ENCODE data around the gene CCDC69.
"Not testable (repeated sequence)": the region's sequence is repeated elsewhere in the genome, so short reads cannot be mapped to it uniquely, and the experiment has no call there.

The CCDC69 gene

DNA sequence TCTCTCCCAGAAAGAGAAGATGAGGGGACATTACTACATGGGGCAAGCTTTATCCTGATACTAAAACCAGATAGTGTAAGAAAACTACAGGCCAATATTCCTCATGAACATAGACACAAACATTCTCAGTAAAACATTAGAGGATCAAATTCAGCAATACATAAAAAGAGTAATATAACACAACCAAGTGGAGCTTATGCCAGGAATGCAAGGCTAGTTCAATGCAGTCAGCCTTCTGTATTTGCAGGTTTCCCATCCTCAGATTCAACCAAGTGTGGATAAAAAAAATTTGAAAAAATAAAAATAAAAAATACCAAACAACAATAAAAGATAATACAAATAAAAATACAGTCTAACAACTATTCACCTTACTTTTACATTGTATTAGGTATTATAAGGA is 31.3 kb downstream of the CCDC69 start:
- DNase-seq (ENCODE audit: low read depth in 2 of 2), result no peak

DNA sequence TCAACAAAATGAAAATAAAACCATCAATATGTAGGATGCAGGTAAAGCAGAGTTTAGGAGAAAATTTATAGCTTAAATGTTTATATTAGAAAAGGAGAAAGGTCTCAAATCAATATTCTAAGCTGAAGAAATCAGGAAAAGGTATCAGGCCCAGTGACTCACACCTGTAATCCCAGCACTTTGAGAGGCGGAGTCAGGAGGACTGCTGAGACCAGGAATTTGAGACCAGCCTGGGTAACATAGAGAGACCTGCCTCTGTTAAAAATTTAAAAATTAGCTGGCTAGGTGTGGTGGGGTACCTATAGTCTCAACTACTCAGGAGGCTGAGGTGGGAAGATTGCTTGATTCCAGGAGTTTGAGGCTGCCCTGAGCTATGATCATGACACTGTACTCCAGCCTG is 32.2 kb downstream of the CCDC69 start:
- no peak for DNase-seq (ENCODE audit: low read depth in 2 of 2)

DNA sequence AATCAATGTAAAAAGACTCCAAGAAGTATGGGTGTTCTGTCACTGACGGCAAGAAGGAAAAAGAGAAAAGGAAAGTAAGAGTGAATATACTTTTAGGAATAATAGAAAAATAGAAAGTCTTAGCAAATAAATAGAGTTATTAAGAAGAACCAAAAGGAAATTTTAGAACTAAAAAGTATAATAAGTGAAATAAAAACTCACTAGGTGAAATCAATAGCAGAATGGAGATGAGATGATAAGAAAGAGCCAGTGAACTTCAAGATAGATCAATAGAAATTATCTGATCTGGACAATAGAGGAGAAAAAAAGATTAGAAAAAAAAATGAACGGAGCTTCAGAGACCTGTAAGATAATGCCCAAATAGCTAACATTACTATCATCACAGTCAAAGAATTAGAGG is 34.7 kb downstream of the CCDC69 start:
- no peak for DNase-seq (ENCODE audit: low read depth in 2 of 2)

DNA sequence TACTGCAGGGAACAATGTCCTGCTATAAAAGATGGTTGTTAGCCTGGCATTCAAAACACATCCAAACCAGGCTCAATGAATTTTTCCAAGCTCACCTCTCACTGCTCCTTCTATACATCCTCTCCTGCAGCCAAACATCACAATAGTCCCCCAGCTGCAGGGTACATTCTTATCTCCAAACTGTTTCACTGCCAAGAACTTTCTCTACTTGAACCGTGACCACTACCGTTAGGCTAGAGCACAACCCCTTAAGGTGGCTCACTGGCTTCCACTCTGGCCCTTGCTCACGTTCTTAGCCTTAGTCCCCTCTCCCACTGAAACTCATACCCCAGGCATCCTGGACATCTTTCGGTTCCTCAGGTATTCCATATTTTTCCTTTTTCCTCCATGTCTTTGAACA is 37.4 kb downstream of the CCDC69 start:
- DNase-seq (ENCODE audit: low read depth in 2 of 2), result no peak

DNA sequence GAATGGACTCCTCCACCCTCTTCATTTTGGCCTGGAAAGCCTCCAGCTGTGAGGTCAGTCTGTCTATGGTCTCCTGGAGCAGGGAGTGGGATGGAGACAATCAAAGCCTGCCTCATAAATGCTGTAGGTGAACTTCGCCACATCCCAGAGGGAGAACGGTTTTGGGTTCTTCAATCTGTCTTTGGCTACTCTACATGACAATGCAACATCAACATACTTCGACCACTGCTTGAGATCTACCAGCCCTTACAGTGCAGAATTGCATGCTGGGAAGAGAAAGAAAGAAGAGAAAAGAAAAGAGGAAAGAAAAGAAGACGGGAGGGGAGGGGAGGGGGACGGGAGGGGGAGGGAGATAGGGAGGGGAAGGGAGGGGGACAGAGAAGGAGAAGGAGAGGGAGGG is 37.8 kb downstream of the CCDC69 start:
- no peak for DNase-seq (ENCODE audit: low read depth in 2 of 2)

DNA sequence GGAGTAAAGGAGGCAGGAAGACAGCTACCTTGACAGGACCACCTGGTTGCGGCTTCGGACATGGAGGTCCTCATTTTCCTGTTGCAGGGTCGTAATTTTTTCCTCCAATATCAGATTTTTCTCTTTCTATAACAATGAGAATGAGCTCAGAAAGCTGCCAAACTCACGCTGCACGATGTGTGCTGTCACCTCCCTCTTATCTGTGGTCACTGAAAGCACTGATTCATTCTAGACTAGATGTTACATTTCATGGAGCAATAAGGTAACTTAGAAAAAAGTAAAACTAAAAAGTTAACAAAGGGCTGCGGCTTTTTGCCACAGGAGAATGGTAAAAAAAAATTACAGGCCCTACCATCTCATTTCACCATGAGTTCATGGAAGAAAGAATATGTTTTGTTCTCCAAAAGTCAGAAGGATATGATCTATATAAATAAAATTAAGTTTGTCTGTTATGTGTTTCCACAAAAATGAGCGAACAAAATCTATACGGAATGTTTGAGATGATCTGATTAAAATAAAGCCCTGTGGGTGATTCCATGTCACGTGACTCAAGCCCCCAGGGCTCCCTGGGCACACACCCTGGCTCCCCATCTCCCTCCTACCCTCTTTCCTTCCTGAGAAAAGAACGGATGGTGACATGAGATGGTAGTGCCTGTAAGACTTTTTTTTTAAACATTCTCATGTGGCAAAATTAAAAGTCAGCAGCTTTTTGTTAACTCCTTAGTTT is 39.4 kb downstream of the CCDC69 start:
- no peak for DNase-seq (ENCODE audit: low read depth in 2 of 2)

DNA sequence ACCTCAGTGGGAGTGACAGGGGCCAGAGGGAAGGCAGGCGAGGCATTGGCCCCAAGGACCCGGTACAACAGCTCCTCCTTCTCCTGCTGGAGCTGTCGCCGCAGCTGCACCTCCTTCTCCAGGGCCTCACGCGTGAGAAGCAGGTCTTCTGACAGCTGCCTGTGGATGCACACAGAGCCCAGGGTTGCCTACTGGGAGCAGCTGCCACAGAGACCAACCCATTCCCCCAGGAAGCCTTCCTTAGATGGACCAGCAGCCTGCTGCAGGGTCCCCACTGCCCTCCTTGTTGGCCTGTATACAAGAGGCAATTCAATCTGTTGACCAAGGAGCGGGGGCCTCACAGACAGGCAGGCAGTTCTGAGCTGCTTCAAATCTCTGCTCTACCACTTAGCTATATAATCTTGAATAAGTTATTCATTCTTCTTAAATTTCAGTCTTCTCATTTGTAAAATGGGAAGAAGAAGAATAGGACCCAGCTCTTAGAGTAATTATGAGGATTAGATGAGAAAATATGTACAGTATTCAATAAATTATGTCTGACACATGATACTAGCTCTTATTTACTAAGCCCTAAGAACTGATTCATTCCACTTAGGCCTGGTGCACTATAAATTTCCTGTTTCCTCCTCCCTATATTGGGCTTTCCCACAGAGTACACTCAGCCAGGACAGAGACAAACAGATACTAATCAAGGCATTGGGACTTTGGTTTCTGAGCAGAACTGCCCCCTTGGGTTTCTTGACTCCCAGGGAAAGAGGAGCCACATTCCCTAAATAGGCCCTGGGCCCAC is 40.2 kb downstream of the CCDC69 start:
- no peak for DNase-seq (ENCODE audit: low read depth in 2 of 2)

DNA sequence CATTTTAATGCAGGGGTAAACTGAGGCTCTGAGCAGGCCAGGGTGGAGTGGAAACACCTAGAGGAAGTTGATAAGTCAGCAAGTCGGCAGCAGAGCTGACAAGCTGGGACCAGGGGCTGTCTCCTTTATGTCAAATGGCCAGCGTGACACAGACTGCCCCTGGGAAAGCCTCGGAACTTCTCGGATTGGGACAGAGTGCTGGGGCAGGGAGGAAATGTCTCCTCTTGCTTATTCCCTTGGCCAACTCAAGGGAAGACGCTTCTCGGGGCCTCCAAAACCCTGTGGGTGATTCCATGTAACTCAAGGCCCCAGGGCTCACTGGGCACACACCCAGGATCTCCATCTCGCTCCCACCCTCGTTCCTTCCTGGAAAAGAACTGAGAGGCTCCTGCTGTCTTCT is 40.9 kb downstream of the CCDC69 start:
- no peak for DNase-seq (ENCODE audit: low read depth in 2 of 2)

DNA sequence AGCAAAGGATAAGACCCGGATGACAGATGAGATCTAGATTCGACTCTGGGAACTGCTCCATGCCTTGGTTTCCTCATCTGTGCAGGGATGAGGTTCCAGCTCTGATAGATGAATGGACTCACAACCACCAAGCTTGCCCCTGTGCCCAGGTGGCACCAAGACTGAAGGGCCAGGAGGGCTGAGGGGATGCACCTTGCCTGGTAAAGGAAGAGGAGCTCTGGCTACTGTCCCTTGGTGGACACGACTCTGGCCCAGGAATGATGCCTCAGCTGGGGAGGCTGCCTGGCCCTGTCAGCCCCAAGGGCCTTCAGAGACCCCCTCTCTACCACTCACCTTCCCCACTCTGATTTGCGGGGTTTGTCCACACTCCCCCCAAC is 41.4 kb downstream of the CCDC69 start:
- no peak for DNase-seq (ENCODE audit: low read depth in 2 of 2)

DNA sequence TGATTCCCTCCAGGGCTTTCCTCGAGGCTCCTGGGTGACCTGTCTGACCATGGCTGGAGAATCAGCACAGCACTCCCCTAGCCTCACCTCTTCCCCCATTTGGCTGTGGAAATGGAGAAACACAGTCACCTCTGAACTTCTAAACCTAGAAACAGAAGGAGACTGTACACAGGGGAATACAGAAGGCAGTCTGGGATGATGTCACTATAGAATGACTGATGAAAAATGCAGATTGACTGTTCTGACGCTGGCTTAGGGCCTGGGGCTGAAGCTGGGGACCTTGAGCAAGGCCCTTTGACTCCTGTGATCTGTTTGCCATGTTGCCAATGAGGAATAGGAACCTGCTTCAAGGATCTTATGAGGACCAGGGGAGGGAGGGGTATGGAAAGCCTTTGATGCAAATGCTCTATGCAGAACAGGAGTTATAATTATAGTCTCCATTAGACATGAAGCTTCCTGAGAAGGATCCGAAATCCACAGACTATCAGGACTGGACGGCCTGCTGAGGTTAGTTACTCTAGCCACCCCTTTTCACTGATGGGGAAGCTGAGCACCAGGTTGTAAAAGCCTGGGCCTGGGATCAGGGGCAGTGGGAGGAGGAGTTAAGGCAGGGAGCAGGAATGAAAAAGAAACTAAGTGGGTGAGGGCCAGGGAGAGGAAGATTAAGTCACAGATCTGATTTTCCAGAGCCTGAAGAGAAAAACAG is 41.9 kb downstream of the CCDC69 start:
- no peak for DNase-seq (ENCODE audit: low read depth in 2 of 2)

DNA sequence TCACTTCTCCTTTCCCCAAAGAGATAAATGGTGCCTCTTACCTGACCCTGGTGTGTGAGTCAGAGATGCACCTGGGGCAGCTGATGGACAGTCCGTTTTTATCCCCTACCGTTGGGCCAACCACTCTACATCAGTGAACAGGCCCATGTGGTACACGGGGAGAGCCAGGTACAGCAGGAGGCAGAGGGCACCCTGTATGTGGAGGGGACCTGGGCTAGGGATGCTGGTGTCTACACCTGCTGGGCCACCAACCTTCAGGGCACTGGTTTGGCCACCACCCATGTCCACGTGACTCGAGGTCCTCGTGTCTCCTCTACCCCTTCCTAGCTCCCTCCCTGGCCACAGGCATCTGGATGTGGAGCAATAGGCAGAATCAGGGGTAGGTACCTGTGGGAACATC is 43.6 kb downstream of the CCDC69 start:
- no peak for DNase-seq (ENCODE audit: low read depth in 2 of 2)

DNA sequence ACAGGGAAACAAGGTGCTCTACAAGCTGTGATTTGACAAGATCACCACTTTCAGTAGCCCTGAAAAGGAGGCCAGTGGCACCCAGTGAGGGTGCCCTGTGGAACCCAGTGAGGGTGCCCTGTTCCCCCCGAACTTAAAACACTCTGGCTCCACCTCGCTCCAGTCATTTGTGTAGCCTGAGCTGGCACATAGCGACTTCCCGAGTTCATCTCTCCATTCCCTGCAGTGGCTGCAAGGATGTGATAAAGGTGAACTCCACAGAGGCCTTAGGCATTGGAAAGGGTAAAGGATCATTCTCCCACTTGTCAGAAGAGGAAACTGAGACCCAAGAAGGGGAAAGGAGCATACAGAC is 44.4 kb downstream of the CCDC69 start:
- no peak for DNase-seq (ENCODE audit: low read depth in 2 of 2)

DNA sequence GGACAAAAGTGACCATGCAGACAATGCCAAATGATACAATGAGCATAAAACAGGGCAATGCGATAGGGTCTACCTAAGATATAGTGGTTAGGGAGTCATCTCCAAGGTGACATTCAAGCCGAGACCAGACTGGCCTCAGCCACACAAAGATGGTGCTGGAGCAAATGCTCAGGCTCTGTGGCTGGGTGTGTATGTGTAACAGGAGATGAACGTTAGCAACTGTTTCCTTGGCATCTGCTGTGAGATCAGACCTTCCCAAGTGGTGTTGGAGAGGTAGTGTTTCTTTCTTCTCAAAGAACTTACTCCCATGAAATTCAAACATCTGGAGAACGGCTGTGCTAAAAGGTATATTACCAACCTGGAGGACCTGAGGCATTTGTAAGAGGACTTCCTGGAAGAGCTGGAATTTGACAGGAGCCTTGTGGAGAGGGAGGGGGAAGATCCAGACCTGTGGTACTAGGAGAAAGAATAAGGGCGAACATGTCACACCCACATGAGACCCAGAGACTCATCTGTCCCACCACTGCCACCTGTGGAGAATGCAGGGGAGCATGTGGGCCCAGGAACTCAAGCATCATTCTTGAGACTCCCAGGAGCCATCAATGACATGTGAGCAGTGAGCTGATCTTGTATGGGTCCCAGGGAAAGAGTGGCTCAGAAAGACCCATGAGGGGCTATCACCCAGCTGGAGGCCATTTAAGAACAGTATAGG is 45.0 kb downstream of the CCDC69 start:
- DNase-seq (ENCODE audit: low read depth in 2 of 2), result no peak

DNA sequence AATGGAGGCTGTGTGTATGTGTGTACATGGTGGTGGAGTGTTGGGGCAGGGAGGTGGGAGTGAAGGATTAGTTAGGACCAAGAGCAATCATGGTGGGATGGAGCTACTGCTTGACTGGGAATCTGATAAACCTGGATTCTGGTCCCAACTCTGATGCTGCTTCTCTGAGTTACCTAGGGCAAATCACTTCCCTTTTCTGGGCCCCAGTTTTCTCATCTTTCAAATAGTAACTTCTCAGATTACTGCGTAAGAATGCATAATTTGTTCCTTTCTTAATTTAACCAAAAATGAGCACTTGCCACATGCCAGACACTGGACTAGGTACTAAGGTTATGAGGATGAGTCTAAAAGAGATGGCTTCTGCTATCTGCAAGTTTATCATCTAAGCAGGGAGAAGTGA is 45.5 kb downstream of the CCDC69 start:
- DNase-seq (ENCODE audit: low read depth in 2 of 2), result no peak

DNA sequence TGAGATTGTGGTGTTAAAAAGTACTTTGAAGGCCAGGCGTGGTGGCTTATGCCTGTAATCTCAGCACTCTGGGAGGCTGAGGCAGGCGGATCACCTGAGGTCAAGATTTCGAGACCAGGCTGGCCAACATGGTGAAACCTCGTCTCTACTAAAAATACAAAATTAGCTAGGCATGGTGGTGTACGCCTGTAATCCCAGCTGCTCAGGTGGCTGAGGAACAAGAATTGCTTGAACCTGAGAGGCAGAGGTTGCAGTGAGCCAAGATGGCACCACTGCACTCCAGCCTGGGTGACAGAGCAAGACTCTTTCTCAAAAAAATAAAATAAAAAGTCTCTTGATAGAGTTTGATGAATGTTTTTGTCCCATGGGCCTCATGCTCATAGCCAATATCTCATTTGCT is 47.6 kb downstream of the CCDC69 start:
- DNase-seq (ENCODE audit: low read depth in 2 of 2), result not testable (repeated sequence)

DNA sequence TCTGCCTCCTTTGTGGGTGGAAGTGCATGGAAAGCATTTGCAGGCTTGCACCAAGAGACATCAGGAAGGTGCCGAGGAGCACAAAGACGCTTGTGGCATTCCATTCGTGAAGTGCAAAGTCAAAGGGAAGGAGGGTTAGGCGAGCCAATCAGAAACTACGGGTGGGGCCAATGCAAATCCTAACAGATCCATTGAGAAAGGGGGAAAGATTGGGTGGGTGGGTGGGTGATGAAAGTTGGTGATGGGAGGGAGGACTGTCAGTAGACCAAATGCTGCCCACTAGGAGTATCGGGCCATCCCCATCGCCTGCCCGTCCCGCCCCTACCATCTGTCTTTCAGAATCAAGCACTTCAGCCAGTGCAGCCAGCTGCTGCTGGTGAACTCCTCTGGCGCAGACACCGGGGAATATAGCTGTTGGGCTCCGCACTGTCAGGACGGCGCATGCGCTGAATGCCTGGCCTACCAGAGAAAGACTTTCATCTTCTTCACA is 49.2 kb downstream of the CCDC69 start:
- DNase-seq (ENCODE audit: low read depth in 2 of 2), result no peak

DNA sequence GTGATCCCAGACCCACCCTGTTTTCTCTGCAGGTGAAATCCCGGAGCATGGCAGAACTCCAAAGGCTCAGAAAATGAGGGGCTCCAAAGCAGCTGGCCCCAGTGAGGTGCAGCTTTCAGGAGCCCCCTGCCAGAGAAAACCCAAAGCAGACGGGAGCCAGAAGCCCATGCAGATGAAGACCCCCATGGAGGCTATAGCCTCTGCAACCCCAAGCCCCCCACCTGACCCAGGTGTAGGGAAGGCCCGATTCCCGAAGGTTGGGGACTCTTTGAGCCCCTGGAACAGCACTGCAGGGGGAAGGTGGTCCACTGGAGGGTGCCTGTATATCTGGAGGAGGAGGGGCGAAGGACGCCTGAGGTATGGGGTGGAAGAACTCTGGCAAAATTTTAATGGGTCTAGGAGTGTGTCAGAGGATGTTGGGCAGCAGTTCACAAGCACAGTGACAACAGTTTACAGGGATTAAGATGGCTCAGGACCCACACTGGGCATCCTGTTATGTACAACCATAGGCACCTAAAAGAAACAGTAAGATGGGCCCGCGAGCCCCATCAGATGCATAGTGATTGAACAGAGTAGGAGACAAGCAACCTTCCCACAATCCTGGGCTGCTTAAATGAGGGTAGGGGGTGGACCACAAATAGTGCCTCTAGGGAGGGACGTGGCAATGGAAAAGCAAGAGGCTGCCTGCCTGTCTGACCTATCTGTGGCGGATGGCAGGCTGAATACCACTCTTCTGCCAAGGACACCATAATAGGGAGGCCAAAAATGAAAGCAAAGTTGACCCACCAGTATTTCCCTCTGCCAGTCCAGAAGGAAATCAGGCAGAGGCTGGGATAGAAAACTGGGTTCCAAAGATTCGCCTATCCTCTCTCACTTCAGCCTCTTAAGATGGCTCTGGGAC is 49.9 kb downstream of the CCDC69 start:
- DNase-seq (ENCODE audit: low read depth in 2 of 2), result no peak

DNA sequence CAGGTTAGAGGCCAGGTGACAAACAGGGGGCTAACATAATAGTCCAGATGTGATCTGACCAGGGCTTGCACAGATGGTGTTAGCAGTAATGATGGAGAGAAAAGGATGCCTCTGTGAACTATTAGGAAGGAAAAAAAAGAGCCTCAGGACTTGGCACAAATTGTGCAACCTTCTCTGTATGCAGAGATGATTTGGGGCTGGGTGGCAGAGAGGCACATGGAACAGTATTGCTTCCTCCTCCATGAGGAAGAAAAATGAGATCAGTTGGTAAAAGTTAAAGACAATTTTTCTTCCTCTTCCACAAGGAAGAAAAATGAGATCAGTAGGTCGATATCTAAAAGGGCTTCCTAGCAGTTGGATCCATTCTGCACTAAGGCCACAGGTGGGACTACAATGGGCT is 52.4 kb downstream of the CCDC69 start:
- DNase-seq (ENCODE audit: low read depth in 2 of 2), result no peak

DNA sequence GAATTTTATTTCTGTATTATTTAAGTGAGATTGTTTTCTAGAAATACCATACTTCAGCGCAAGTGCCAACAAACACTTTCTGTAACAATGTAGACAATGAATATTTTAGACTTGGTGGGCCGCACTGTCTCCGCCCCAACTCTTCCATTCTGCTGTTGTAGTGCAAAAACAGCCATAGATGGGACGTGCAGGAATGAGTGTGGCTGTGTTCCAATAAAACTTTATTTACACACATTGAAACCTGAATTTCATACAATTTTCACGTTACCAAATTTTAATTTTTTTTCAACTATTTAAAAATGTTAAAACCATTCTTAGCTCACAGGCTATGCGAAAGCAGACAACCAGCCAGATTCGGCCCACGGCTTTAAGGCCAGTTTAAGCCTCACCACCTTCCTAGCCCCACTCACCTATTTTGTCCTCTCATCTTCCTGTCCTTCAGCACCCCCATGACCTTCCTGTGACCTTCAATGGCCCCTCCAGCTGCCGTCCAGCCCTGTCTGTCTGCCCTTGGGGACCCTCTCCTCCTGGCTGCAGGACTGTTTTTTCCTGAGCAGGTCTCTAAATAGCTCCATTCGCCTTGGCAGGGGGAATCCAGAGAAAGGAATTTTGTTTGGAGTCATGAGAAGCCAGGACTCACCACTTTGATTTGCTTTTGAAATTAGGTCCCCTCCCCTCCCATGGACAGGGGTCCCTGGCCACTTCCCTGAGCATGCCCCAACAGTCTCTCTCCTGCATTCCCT is 55.1 kb downstream of the CCDC69 start:
- DNase-seq (ENCODE audit: low read depth in 2 of 2), result no peak

DNA sequence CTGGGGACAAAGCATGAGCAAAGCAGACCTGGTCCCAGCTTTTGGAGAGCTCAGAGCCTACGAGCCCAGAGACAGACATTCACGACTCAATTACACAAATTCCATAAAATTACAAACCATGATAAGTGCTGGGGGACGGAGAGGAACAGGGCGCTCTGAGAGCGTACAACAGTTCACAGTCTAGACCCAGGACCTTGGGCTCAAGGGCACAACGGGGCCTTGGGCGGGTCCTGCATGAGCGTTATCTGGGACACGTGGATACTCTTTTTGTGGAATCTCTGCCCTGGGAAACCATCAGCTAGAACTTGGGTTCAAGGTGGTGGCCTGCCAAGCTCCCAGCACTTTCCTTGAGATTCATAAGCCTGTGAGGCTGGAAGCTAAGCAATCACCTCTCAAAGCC is 56.9 kb downstream of the CCDC69 start:
- DNase-seq (ENCODE audit: low read depth in 2 of 2), result no peak

Measured in stimulated activated CD8-positive, alpha-beta memory T cell treated with anti-CD3 and anti-CD28 coated beads, Interleukin-15, amount 100 ng/mL, for 48 hours (primary cell).